Frontal cortex (tissue), 4 donors: ENCODE results near the gene NOS1AP. TPM values are rescaled to one million over a fixed set of nuclear protein-coding genes. Genes with fewer than 3 reads are reported as not detected.
"Not testable (repeated sequence)": the region's sequence is repeated elsewhere in the genome, so short reads cannot be mapped to it uniquely, and the experiment has no call there.

Source experiments
- DNase-seq, 2 donors: peaks; one replicate each; pipeline ENCODE4 v3.0.0; 2012; ENCODE audit warnings: low spot score in 2 of 2
- FAIRE-seq: peaks from 2 replicates; lab custom pipeline; 2012; peaks lifted over from hg19 to GRCh38; lab: Jason Lieb, UNC
- total RNA-seq: library from RNA; depleted of rRNA; stranded (reverse); fragments of >200 nt; gene quantifications from one replicate; pipeline ENCODE4 v1.2.3, GENCODE V29; 2014
- donor health status: control.
- donor health status: control.
- donor health status: control.

Gene NOS1AP
- total RNA-seq, 1 donor from 2014 or later, result 4.9 TPM

DNA sequence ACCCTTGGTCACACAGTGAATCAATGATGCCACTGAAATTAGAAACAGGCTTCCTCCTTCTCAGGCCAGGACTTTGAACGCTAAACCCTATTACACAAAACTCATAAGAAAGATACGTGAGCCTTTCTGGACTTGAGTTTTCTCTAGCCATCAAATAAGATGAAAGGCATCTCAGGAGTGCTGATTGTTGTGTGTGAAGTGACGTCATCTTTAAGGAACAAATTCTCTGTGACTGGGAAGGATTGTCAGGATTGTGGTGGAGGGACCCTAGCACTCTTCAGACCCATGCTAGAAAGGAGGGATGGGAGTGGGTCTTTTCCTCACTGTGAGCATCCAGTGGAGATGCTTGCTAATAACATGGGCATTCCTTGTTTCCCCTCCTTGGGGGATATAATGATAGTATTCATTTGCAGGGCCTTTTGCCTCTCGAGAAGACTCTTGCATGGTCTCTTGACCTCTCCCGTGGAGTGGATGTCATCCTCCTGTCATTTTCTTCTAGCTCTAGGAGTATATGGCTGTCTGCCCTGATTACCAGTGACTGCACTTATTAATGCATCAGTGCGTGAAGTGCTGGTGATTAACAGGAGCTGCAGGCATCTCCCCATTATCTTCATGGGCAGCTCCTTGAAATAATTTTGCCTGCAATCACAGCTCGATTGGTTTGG lies 267.3 kb downstream of the NOS1AP start:
- DNase-seq (no peak), FAIRE-seq (no peak)

DNA sequence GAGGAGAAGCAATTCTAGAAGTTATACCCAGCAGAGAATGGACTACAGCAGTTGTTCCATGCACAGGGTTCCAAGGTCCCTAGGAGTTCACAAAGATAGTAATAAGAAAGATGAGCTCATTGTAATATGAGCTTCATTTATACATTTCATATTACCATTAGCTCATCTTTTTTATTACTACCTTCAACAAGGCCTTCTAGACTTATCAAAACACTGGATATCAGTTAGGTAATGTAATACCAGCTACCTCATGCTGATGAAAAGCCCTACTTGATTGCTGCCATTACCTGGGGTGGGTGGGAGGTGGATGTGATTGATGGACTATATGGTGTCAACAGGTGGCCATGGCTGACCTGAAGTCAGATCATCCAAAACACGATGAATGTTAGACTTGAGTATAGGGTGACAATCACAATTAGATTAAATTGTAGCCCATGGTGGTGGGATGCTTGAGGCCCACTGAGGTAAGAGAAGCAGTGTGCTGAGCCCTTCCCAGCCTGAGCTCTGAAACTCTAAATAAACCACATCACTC lies 273.0 kb downstream of the NOS1AP start:
- FAIRE-seq (no peak), DNase-seq (no peak)

DNA sequence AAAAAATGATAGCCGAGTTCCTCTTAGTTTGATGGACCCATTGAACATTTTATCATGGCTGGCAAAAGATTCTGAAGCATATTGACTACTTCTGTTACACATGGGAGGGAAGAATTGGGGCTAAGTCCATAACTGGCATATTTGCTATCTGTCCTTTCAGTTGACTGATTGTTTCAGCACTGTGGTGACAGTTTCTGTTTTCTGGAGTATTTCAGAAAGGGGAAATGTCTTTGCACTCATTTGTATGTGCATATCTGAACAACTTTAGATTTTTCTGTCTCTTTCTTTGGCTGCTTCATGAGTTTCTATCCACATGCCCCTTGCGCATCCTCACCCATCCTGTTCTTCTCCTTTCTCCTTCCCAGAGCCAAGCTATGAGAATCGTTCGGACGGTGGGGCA lies 274.0 kb downstream of the NOS1AP start:
- DNase-seq, result no peak
- FAIRE-seq, result no peak

DNA sequence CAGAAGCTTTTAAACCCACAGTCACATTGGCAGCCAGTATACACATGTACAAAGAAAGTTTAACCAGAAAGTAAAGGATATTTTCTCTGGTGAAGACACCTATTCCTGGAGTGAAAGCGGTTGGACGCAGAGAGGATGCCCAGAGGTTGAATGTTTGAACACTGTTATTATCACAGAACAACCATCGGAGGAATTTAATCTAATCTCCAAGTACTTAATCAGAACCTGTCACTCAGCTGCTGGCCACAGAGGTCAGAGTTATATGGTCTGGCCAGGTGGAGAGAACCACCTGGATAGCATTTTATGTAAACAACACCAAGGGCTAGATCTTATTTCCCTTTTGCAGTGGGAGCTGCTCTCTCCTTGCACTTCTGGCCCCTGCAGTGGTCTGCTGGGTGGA lies 277.8 kb downstream of the NOS1AP start:
- DNase-seq (no peak), FAIRE-seq (no peak)

DNA sequence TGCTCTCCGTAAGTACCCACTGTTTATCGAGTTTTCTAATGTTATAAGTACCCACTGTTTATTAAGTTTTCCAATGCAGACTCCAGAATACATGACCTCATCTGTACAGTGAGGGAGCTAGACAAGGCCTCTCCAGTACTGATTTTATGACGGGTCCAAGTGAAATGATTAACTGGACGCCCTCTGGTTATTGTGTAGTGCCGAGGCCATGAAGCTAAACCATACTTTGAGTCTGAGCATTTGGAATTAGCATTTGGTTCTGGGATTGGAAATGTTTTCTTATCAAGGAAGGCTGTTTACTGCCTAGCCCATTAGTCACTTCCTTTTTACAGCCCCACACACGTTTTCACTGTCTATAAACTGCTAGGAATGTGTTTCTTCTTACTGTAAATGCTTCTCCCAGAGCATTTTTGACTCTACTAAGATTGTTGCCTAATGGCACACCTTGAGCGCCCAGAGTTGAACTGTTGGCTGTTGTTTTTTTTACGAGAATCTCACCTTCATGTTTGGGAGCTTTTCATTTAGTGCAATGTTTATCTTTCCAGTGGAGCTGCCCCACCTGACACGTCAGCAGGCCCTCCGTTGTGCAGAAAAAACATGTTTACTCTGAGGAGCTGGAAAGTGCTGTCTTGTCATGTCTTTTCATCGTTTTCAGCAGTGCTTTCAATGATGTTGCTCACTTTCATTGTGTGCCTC lies 280.3 kb downstream of the NOS1AP start:
- no peak for DNase-seq
- FAIRE-seq, result no peak

DNA sequence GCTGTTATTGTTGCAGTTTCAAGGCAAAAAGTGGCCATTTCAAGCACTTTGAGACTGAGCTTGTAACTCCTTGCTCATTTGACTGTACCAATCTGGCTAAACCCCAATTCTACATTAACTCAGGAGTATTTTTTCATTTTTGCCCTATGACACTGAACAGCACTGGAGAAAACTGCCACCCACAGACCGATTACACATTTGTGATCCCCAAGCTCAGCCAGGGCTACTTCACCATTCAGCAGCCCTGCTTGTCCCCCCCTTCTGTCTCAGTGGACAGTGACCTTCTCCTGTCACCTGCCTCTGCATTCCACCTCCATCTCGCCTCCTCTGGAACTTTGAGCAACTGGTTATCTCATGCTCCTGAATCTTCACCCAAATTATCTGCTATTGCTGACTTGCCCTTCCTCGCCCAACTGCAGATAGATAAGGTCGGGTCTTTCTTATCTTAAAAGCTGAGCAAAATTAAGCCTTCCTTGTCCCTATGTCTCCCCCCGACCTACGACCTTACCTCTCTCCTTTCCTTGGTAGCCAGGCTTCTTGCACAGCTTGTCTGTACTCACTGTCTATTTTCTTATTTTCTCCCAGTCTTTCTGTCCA lies 281.9 kb downstream of the NOS1AP start:
- FAIRE-seq, result no peak
- DNase-seq, result no peak

DNA sequence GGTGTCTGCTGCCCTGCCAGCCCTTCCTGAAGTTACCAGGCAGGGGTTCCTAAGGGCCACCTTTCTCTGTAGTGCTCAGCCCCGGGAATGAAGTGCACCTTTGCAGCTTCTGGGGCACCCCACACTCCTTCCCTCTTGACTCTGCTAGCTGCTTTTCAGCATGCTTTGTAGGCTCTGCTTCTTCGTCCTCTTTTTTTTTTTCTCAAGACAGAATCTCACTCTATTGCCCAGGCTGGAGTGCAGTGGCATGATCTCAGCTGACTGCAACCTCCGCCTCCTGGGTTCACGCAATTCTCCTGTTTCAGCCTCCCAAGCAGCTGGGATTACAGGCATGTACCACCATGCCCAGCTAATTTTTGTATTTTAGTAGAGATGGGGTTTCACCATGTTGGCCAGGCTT lies 282.4 kb downstream of the NOS1AP start:
- not testable (repeated sequence) for DNase-seq, FAIRE-seq

DNA sequence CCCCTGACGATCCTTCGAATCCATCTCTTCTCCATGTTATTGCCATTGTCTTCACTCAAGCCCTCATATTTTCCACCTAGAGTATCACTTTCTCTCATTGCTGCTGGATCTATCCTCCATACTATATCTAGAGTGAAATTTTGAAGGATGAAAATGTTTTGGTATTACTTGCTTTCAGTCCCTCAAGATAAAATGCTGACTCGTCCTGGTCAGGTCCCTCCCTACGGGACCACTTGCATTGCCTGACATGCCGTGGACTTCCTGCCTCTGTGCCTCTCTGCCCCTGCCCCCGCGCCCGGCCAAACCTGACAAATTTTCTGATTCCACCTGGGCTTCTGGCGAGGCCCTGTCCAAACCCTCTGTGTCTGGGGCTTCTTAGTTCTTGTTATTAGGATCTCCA lies 283.6 kb downstream of the NOS1AP start:
- DNase-seq, result no peak

DNA sequence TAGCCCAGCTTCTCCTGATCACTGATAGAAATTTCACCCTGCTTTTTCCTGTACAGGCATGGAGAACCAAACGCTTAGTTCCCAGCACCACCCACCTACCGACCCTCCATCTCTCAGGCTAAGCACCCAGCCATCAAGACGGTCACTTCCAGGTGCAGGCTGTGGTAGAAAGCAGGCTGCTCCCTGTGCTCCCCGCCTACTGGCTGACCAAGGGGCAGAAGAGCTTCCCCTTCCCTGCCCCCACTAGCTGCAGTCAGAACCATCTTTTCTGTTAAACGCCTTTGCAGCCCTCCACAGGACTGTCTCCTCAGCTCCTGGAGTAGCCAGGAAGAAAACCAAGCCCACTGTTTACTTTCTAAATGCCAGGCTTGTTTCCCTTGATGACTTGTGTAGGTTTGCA lies 284.2 kb downstream of the NOS1AP start:
- FAIRE-seq (no peak), DNase-seq (no peak)

More for the DNA sequence above, 283.6 kb downstream of the NOS1AP start:
- no peak for FAIRE-seq

DNA sequence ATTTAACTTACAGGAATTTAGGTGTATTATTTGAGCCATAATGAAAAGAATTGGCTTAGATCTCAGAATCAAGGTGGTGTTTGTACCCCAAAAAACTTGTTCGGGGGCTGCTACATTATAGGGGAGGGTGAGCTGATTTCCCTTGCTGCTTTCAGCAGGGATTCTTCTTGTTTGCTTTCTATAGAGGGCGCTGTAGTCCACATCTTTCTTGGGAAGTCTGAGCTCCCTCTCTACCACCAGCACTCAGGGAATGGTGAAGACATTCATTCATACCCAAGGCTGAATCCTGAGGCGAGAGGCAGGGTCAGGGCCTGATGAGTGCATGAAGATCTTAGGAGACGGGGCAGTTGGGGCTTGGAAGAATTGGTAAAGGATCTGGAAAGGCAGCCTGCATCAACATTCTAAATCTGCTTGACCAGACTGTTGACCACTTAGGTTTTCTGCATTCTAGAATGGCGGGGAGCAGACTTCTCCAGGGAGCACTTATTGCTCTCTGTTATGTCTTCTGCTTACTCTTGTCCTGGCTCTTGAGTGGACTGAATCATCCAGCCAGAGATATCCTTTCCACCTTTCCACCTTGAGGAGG lies 288.3 kb downstream of the NOS1AP start:
- DNase-seq, result no peak
- FAIRE-seq, result no peak

DNA sequence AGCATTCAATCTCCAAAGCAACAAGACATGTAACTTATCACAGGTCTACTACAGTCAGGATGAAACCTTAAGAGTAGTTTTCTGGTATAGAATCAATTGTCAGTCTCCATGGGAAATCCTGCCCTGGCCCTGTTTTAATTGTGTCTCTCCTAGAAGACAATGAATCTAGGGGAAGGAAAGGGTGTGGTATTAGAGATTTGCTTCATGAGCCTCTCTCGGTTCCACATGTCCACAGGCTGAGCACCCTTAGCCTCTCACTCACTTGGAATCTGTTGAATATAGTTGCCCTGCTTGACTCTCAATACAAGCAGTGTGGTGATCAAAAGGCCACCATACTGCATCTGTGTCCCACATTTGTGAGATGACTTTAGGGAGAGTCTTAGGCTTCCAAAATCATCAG lies 289.4 kb downstream of the NOS1AP start:
- no peak for FAIRE-seq

DNA sequence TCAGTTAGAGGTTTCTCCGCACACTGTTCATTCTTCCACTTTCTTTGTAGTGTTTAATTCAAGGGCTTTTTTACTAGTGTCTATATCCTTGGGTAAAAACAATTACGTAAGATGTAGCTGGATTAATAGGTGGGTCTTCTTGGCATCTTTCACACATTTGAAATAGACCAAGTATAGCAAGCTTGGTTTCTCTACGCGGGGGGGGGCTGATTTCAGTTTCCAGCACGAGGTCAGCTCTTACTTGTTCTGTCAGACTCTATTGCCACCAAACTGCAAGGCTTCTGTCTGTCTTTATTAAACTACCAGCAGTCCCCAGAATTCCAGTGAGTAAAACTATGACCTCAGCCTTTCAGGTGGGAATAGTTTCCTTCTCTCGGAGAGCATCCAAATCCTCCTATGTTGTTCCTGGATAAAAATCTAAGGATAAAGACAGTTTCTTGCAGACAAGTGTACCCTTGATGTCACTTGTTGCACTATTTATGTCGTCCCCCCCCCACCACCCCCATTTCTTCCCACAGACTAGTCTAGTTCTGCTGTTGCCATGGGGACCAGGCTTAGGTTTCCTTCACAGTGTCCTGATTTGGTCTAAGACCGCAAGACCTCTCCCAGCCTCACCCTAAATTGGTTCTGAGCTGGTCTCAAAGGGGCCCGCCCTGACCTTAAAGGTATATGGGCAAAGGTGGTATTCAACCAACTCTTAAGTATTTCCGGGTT lies 290.2 kb downstream of the NOS1AP start:
- no peak for DNase-seq

More for the DNA sequence above, 289.4 kb downstream of the NOS1AP start:
- no peak for DNase-seq

DNA sequence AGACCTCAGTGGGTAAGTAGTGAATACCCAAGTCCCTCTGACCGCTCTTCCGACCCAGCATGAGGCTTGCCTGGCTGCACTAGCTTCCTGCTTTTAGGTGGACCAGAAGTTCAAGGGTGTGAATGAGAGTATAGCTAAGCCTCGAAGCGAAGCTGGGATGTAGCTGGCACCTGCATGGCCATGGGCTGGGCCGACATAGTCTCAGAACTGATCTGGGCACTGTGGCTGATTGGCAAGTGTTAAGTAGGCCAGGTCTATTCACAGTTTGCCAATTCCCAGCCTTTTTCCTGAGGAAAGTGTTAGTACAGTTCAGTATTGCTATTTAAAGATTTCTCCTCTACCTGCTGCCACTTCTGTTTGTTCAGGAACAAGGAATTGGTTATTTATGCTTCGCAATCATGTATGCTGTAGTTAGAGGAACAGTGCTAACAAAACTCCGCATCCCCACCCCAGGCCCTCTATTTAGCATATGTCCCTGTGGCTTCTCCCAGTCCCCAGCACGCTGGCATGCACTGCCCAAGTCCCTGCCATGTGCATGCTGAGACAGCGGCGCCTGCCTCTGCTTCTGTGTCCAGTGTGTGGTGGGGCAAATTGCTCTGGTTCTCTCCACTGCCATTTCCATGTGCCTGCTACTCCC lies 290.9 kb downstream of the NOS1AP start:
- FAIRE-seq (no peak), DNase-seq (no peak)

More for the DNA sequence above, 290.2 kb downstream of the NOS1AP start:
- no peak for FAIRE-seq

DNA sequence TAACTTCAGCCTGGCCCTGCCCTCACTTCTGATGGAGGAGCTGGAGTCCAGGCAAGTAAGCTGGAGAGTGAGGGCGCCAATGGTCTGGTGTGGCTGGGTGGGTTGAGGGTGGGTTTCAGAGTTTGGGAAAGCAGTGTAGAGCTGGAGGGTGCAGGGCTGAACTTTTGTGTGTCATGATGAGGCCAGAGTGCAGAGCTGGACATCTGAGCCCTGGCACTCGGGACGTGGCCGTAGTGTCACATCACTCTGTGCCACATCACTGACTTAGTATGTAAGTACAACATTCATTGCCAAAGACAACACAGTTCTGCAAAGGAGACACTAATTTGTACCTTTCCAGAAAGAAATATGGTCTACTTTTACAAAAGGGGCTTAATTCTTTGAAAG lies 291.4 kb downstream of the NOS1AP start:
- no peak for DNase-seq
- no peak for FAIRE-seq

DNA sequence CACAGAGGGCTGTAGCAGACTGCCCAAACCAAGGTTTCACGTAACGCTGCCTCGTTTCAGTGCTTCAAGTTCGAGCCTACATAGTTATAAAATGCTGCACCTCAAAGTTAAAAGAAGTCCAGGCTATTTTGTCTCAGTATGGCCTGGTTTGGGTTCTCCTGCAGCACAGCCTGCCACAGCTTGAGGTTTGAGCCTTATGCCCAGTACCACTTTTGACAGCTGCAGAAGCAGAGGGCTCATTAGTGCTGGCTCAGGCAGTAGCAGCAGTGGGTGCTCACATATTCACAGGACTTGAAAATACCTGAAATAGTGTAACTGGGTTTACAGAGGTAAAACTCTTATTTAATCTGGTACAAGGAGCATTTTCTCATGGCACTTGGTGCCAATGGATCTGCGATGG lies 291.9 kb downstream of the NOS1AP start:
- DNase-seq (no peak), FAIRE-seq (no peak)

DNA sequence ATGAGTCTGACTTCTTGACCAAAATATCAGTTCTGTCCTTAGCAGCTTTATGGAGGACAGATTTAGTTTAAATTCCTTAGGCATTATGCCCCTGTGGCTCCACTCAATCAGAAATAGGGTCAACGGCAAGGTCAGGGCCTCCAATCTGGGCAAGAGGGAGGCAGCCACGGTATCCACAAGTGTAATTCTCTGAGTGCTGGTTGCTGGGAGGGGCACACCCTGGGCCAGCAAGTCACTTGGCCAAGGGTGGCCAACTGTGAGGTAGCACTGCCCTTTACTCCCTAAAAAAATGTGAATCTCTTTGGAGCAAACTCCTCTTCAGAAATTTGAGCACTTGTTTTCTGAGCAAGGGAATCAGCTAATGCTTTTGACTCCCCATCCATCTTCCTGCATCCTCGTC lies 294.3 kb downstream of the NOS1AP start:
- no peak for FAIRE-seq
- DNase-seq, result no peak

DNA sequence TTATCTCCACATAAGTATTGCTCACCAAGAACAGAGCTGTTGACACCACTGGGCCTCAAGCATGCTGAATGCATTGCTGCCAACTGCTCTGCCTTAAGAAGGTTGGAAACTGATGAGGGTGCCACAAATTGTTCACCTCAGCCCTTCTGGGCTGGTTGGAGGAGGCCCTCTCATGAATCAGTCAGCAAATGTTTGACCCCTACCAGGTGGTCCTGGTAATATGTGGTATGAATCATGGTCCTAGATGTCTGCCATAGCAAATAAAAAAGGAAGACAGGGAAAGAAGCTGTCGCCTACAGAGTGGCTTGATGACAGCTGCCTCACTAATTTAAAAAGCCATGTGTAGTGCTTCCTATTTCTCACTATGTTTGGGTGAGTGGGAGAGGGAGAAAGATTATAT lies 295.0 kb downstream of the NOS1AP start:
- no peak for FAIRE-seq

DNA sequence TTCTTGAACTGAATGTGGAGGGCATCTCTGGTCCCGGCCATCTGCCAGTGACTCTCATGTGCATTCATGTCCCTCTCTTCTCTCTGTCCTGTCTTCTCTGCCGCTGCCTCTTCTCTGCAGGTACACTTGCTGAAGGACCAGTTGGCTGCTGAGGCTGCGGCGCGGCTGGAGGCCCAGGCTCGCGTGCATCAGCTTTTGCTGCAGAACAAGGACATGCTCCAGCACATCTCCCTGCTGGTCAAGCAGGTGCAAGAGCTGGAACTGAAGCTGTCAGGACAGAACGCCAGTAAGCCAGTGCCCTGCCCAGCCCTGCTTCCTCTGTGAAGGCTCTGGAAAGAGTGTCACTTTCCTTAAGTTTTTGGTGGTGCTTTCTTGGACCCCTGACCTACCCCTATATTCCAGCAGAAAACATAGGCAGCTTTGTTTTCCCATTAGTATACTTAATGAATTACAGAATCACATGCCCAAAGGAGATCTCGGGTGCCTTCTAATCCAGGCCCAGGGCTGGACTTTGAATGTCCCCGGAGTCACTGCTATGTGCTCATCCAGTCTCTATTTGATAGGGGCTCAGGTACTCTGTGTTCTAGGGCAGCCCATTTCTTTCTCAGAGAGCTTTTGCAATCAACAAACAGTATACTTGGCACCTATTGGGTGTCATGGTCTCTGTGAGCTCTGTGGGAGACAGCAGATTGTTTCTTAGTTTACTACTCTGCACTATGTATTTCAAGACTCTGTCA lies 296.0 kb downstream of the NOS1AP start:
- no peak for FAIRE-seq
- no peak for DNase-seq

More for the DNA sequence above, 295.0 kb downstream of the NOS1AP start:
- DNase-seq, result no peak

DNA sequence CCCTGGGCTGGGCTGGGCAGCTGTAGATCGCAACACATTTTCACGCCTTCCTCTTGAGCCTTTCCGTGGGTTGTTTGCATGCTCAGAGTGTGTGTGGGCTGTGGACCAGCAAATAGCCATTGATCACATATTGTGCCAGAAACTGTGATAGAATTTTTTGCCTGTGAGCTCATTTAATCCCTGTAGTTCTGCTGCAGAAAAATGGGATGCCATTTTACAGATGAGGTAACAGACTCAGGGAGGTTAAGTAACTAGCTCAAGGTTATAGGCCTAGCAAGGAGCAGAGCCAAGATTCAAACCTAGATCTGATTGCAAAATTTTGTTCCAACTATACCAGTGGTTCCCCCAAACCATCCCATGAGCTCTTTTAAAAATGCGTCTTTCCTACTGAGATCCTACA lies 296.7 kb downstream of the NOS1AP start:
- FAIRE-seq (no peak), DNase-seq (no peak)
